Fibroblast of villous mesenchyme (primary cell): ENCODE data around the gene KCNQ5. TPM values are rescaled to one million over a fixed set of nuclear protein-coding genes. Genes with fewer than 3 reads are reported as not detected.

Source experiments
- DNase-seq: peaks from one replicate; pipeline ENCODE4 v3.0.0-alpha.2; 2010; ENCODE audit warnings: low read depth
- H3K4me3 ChIP-seq: 2 replicates; pipeline ENCODE4 v1.5.1; 2011; ENCODE audit warnings: low read depth, mild to moderate bottlenecking, low read length
- total RNA-seq: library from RNA; depleted of rRNA; stranded (reverse); fragments of >200 nt; gene quantifications from 2 replicates; pipeline ENCODE4 v1.2.3, GENCODE V29; 2012
- TF ChIP-seq, protein P1 (sequence below): IDR thresholded peaks from 2 replicates; pipeline ENCODE4 v1.5.1; 2012; ENCODE audit warnings: low read depth, mild to moderate bottlenecking, low read length; ENCODE audit not compliant: insufficient read depth

KCNQ5 gene
- total RNA-seq, 1 donor = 0.86 TPM

DNA sequence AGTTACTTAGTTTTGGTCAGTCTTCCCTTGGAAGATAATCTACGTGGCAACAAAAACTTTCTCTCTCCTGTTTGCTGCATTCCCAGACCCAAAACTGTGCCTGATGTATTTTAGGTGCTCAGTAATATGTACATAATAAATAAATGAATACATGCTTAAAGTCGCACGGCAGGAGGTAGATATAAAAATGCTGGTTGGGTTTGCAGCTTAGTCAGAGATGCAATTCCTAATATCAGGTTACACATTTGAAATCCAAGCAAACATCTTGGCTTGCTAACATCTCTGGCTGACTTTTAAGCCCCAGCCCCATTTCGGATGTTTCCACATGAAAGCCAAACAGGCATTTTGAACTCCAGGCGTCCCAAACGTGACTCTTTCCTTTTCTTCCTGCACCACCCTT lies 91.0 kb downstream of the KCNQ5 start:
- DNase-seq = no peak
- TF ChIP-seq, protein P1, sequence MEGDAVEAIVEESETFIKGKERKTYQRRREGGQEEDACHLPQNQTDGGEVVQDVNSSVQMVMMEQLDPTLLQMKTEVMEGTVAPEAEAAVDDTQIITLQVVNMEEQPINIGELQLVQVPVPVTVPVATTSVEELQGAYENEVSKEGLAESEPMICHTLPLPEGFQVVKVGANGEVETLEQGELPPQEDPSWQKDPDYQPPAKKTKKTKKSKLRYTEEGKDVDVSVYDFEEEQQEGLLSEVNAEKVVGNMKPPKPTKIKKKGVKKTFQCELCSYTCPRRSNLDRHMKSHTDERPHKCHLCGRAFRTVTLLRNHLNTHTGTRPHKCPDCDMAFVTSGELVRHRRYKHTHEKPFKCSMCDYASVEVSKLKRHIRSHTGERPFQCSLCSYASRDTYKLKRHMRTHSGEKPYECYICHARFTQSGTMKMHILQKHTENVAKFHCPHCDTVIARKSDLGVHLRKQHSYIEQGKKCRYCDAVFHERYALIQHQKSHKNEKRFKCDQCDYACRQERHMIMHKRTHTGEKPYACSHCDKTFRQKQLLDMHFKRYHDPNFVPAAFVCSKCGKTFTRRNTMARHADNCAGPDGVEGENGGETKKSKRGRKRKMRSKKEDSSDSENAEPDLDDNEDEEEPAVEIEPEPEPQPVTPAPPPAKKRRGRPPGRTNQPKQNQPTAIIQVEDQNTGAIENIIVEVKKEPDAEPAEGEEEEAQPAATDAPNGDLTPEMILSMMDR = no peak
- no peak overlapping the region for H3K4me3 ChIP-seq

DNA sequence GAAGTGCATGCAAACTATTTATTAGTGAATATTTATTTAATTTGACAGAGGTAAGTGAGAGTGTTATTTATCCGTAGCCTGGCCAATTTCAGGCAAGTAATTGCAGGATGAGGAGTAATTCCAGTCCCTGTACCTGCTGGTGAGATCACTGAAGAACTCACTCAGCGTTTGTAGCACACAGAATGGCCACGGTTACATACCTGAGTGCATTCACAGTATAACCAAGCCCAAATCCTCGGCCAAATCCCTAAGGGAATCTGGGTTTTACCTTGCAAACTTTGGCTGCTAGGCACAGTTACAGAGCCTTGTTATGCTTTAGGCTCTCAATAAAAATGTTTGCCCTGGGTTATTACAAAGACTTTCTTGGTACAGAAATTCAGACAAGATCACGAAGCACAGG lies 93.3 kb downstream of the KCNQ5 start:
- no peak for DNase-seq
- TF ChIP-seq, protein P1 = no peak
- H3K4me3 ChIP-seq = no peak overlapping the region

DNA sequence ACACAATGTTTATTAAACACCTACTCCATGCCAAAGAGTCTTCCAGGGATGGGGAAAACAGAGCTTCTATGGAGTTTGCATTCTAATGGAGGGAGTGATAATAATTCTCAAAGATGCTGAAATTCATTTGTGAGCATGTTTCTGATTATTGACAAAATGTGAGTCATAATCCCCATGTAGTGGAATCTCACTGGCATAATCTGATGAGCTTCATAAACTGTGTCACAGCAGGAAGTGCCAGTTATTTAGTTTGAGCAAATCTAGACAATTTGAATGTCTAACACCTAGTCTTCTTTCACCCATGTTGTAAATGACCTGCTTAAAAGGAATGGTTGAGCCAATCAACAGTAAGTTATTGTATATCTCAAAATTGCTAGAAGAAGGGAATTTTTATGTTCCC lies 95.1 kb downstream of the KCNQ5 start:
- H3K4me3 ChIP-seq = no peak overlapping the region
- DNase-seq = no peak
- TF ChIP-seq, protein P1 = no peak

DNA sequence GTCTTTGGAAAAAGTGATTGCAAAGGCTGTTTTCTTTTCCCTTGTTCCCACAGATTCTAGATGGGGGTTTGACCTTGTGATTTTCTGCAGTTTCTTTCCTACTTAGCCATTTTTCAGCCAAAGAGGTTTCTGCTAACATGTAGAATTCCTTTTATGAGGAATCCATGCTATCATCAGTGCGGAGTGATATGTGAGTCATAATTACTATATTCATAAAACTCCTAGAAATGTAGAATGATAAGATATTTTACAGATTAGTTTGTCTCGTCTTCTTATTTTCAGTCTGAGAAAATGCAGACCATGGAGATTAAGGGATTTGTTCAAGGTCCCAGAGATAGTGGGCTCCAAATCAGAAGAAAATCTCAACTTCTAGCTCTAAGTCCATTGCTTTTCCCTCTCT lies 98.6 kb downstream of the KCNQ5 start:
- TF ChIP-seq, protein P1 = no peak
- peak; percentile 77 for DNase-seq
- no peak overlapping the region for H3K4me3 ChIP-seq

DNA sequence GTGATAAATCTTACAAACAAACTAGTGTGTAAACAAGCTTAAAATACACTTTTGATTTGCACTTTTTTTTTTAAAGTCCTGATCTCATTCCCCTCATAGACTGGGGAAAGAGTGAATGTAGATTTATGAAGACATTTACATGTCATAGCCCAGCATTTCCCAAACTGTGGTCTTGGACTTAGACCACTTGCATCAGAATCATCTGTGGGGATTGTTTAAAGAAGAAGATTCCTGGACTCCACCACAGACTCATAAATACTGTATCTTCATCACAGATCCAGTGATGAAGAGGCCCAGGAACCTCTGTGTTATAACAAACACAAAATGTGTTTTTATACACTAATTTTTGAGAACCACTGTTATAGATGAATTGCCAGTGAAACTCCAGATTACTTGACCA lies 99.5 kb downstream of the KCNQ5 start:
- no peak overlapping the region for H3K4me3 ChIP-seq
- peak; percentile 75 for DNase-seq
- TF ChIP-seq, protein P1 = no peak

DNA sequence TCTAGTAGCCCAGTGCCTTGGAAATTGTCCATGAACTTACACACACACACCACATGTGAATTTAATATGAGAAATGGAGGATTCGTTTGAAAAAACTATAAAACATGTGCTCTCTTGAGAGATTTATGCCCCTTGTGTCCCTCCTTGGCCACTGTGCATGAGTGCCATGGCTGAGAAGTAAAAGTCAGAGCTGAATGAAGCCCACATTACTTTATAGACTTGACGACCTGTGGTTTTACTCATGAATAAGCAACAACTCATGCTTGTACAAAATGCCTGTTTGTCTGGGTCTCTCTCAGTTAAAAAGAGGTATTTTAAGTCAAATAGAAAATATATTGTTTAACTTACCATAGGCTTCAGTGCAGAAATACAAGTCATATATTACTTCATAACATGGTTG lies 102.7 kb downstream of the KCNQ5 start:
- DNase-seq = no peak
- TF ChIP-seq, protein P1 = no peak
- H3K4me3 ChIP-seq = no peak overlapping the region

DNA sequence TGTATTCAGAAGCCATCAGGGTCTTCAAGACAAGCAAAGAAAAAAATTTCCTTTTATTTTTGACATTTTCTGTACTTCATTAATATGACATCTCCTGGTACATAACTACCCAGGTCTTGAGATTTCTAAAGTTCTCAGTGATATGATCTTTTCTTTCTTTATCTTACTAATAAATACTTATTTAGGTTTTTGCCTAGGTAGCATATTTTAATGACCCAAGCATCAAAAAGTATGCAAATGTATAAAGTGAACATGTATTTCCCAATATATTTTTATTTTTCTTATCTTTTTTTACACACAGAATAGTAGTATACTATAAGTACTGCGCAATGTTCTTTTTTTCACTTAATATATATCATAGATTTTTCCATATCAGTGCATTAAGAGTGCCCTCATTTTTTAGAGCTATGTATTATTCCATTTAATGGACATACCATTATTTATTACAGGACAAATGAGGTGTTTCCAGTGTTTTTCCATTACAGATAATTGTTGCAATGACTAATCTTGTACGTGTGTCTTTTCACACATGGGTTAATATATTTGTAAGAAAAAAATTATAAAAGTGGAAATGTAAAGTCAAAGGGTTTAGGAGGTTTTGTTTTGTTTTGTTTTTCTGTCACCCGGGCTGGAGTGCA lies 107.0 kb downstream of the KCNQ5 start:
- H3K4me3 ChIP-seq = no peak overlapping the region
- TF ChIP-seq, protein P1 = no peak
- no peak for DNase-seq
